ENCODE data around the gene IGFL1.

- no peak for TF ChIP-seq CTCF (IDR thresholded peaks at IDR 0.05; ENCODE audit: insufficient read depth, low read length, poor library complexity, severe bottlenecking)
- no peak for TF ChIP-seq EZH2phosphoT487 (conservative IDR thresholded peaks at IDR 0.05; ENCODE audit: low read length)
Measured at GRCh38 chr19:46182476-46182875, 47.1 kb upstream of the IGFL1 start.

Data from SU-DHL-6 (cell line).